ENCODE data around the gene ENOSF1.
"Not testable (repeated sequence)": the region's sequence is repeated elsewhere in the genome, so short reads cannot be mapped to it uniquely, and the experiment has no call there.

Gene ENOSF1

GRCh38 chr18:744832-745597, 32.6 kb upstream of the ENOSF1 start:
- no peak overlapping the region for H3K4me2 ChIP-seq (ENCODE audit: low read length)
- H3K4me1 ChIP-seq (ENCODE audit: control insufficient read depth, low read depth, low read length) = no peaks in the 10 kb centered on the region
- no peak overlapping the region for H3K4me3 ChIP-seq (ENCODE audit: low read length)
- no CpG with 5 or more reads among the region's 2 CpGs for WGBS (ENCODE audit: extremely low coverage, insufficient coverage, low lambda C conversion rate)
- H3K27ac ChIP-seq (ENCODE audit: low read depth, low read length) = no peak overlapping the region
- H4K8ac ChIP-seq (ENCODE audit: low read depth, low read length) = no peak overlapping the region
- no peak overlapping the region for H2AK5ac ChIP-seq (ENCODE audit: low read length)
- no peaks in the 10 kb centered on the region for H3K36me3 ChIP-seq (ENCODE audit: control insufficient read depth, insufficient read depth, low read length)
- no peak overlapping the region for H3K18ac ChIP-seq (ENCODE audit: low read length)
- no peak overlapping the region for H3K4ac ChIP-seq (ENCODE audit: low read depth, low read length)
- H2BK15ac ChIP-seq (replicated peaks; ENCODE audit: low read depth) = no peak overlapping the region
- DNase-seq = no peak
- no peak overlapping the region for H2BK120ac ChIP-seq (ENCODE audit: low read depth, low read length)
- no peaks in the 10 kb centered on the region for H3K79me2 ChIP-seq (ENCODE audit: control insufficient read depth, insufficient read depth, low read length)
- H3K56ac ChIP-seq (ENCODE audit: low read length) = no peak overlapping the region
- H4K5ac ChIP-seq (ENCODE audit: low read length) = no peak overlapping the region
- no peak overlapping the region for H2BK5ac ChIP-seq (ENCODE audit: low read length)
- no peak overlapping the region for H3K23ac ChIP-seq (ENCODE audit: low read length)
- no peak overlapping the region for H3K9ac ChIP-seq (ENCODE audit: low read length)
- H3K27me3 ChIP-seq (ENCODE audit: insufficient read depth, low read length, poor library complexity) = no peaks in the 10 kb centered on the region
- H3K79me1 ChIP-seq (ENCODE audit: low read length) = no peaks in the 10 kb centered on the region

DNA sequence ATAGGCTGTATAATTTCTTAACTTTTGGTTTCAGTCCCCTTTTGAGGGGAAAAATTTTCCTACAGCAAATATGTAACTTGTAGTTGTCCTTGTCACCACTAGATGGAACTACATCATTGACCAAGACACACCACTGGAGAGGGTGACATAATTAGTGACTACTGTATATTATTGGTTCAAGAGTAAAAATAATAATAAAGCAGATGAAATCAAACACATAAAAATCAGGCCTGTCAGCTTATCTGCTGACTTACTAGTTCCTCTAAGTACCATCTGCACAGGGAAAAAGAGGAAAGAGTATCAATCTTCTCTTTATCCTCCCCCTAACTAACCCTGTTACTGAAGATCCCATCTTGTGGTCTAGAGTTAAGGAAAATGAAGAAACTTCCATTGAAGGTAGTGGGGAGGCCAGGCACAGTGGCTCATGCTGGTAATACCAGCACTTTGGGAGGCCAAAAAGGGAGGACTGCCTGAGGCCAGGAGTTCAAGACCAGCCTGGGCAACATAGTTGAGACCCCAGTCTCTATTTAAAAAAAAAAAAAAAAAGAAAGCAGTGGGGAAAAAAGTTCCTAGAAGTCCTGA, 29.6 kb upstream of the ENOSF1 start:
- H3K23ac ChIP-seq (ENCODE audit: low read length) = no peak overlapping the region
- no peak overlapping the region for H3K4me2 ChIP-seq (ENCODE audit: low read length)
- H3K79me1 ChIP-seq (ENCODE audit: low read length) = no peaks in the 10 kb centered on the region
- H3K79me2 ChIP-seq (ENCODE audit: control insufficient read depth, insufficient read depth, low read length) = no peaks in the 10 kb centered on the region
- H2BK5ac ChIP-seq (ENCODE audit: low read length) = no peak overlapping the region
- no peak overlapping the region for H3K9ac ChIP-seq (ENCODE audit: low read length)
- no peak overlapping the region for H4K8ac ChIP-seq (ENCODE audit: low read depth, low read length)
- H3K27me3 ChIP-seq (ENCODE audit: insufficient read depth, low read length, poor library complexity) = no peaks in the 10 kb centered on the region
- no peak overlapping the region for H3K27ac ChIP-seq (ENCODE audit: low read depth, low read length)
- no peak overlapping the region for H3K4me3 ChIP-seq (ENCODE audit: low read length)
- no peak overlapping the region for H3K56ac ChIP-seq (ENCODE audit: low read length)
- H2BK120ac ChIP-seq (ENCODE audit: low read depth, low read length) = no peak overlapping the region
- H3K36me3 ChIP-seq (ENCODE audit: control insufficient read depth, insufficient read depth, low read length) = no peaks in the 10 kb centered on the region
- no peak overlapping the region for H2BK15ac ChIP-seq (replicated peaks; ENCODE audit: low read depth)
- no peaks in the 10 kb centered on the region for H3K4me1 ChIP-seq (ENCODE audit: control insufficient read depth, low read depth, low read length)
- no peak overlapping the region for H2AK5ac ChIP-seq (ENCODE audit: low read length)
- H4K5ac ChIP-seq (ENCODE audit: low read length) = no peak overlapping the region
- H3K18ac ChIP-seq (ENCODE audit: low read length) = no peak overlapping the region
- DNase-seq = peak; percentile 58
- no peak overlapping the region for H3K4ac ChIP-seq (ENCODE audit: low read depth, low read length)

DNA sequence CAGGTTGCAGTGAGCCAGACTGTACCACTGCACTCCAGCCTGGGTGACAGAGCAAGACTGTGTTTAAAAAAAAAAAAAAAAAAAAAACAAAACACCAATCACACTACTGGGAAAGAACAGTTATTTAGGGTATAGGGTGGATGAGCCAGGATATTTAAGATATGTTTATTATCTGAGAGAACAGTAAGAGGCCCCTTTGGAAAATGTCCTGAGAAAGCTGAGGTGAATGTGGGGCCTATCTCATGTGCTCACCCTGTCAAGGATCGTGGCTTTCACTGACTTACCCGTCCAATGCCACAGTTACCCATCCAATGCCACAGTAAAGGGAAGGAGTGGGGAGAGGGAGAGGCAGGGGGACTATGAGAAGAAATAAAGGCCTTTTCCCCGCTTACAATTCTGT, 19.9 kb upstream of the ENOSF1 start:
- H3K27me3 ChIP-seq (ENCODE audit: insufficient read depth, low read length, poor library complexity) = no peaks in the 10 kb centered on the region
- no peak overlapping the region for H3K27ac ChIP-seq (ENCODE audit: low read depth, low read length)
- H3K9ac ChIP-seq (ENCODE audit: low read length) = no peak overlapping the region
- H2AK5ac ChIP-seq (ENCODE audit: low read length) = no peak overlapping the region
- H3K23ac ChIP-seq (ENCODE audit: low read length) = no peak overlapping the region
- H4K8ac ChIP-seq (ENCODE audit: low read depth, low read length) = no peak overlapping the region
- no peak overlapping the region for H3K4ac ChIP-seq (ENCODE audit: low read depth, low read length)
- peaks cover 2% of the 10 kb centered on the region for H3K36me3 ChIP-seq (ENCODE audit: control insufficient read depth, insufficient read depth, low read length)
- no peak overlapping the region for H2BK120ac ChIP-seq (ENCODE audit: low read depth, low read length)
- no peaks in the 10 kb centered on the region for H3K79me2 ChIP-seq (ENCODE audit: control insufficient read depth, insufficient read depth, low read length)
- H3K4me2 ChIP-seq (ENCODE audit: low read length) = no peak overlapping the region
- no peak overlapping the region for H3K4me3 ChIP-seq (ENCODE audit: low read length)
- no peak overlapping the region for H3K56ac ChIP-seq (ENCODE audit: low read length)
- no peaks in the 10 kb centered on the region for H3K79me1 ChIP-seq (ENCODE audit: low read length)
- no peak overlapping the region for H2BK5ac ChIP-seq (ENCODE audit: low read length)
- H2BK15ac ChIP-seq (replicated peaks; ENCODE audit: low read depth) = no peak overlapping the region
- H3K18ac ChIP-seq (ENCODE audit: low read length) = no peak overlapping the region
- H3K4me1 ChIP-seq (ENCODE audit: control insufficient read depth, low read depth, low read length) = no peaks in the 10 kb centered on the region
- no CpG with 5 or more reads among the region's 3 CpGs for WGBS (ENCODE audit: extremely low coverage, insufficient coverage, low lambda C conversion rate)
- H4K5ac ChIP-seq (ENCODE audit: low read length) = no peak overlapping the region
- no peak for DNase-seq

DNA sequence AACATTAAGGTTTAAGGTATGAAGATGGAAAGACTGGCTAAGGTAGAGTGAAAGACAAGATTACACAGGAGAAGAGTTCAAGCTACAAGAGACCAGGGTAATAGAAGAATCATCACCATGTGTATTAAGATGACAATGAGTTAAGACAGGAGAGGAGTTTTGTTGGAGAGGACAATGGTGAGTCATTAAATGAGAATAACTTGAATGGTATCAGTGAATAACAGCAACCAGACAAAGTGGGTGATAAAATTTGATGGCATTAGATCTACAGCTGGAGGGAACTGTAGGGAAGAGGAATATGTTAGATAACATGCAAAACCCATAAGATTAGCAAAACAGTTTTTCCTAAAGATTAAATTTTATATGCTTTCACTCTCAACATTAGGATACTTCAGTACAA, 18.8 kb upstream of the ENOSF1 start:
- Histone ChIP-seq H3K79me1 (ENCODE audit: low read length) (no peaks in the 10 kb centered on the region), H3K23ac (ENCODE audit: low read length) (no peak overlapping the region), H4K5ac (ENCODE audit: low read length) (no peak overlapping the region), H4K8ac (ENCODE audit: low read depth, low read length) (no peak overlapping the region), H3K79me2 (ENCODE audit: control insufficient read depth, insufficient read depth, low read length) (no peaks in the 10 kb centered on the region), H2AK5ac (ENCODE audit: low read length) (no peak overlapping the region), H3K4me2 (ENCODE audit: low read length) (no peak overlapping the region), H3K27me3 (ENCODE audit: insufficient read depth, low read length, poor library complexity) (no peaks in the 10 kb centered on the region), H3K18ac (ENCODE audit: low read length) (no peak overlapping the region), H2BK5ac (ENCODE audit: low read length) (no peak overlapping the region), H2BK15ac (replicated peaks; ENCODE audit: low read depth) (no peak overlapping the region), H3K4ac (ENCODE audit: low read depth, low read length) (no peak overlapping the region), H3K36me3 (ENCODE audit: control insufficient read depth, insufficient read depth, low read length) (peaks cover 2% of the 10 kb centered on the region), H3K4me3 (ENCODE audit: low read length) (no peak overlapping the region), H3K4me1 (ENCODE audit: control insufficient read depth, low read depth, low read length) (no peaks in the 10 kb centered on the region), H3K56ac (ENCODE audit: low read length) (no peak overlapping the region), H2BK120ac (ENCODE audit: low read depth, low read length) (no peak overlapping the region), H3K27ac (ENCODE audit: low read depth, low read length) (no peak overlapping the region), H3K9ac (ENCODE audit: low read length) (no peak overlapping the region)
- DNase-seq = no peak

DNA sequence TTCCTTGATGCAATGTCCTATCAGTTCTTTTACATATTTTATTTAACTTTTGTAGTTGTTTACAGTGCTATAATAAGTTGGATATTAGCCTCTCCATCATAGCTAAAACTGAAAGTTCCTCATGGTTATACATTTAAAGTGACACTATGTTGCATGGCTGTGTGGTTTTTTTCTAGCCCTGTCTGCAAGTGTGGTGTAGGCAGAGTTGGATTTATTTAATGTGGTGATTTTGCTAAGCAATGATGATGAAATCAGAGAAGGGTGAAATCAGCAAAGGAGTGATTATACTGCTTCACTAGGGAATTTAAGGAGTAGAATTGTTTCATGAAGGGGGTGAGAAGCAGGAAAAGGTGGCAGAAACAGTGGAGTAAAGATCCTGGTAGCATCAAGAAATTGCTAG, 18.3 kb upstream of the ENOSF1 start:
- Histone ChIP-seq H2AK5ac (ENCODE audit: low read length) (no peak overlapping the region), H4K8ac (ENCODE audit: low read depth, low read length) (no peak overlapping the region), H3K56ac (ENCODE audit: low read length) (no peak overlapping the region), H2BK5ac (ENCODE audit: low read length) (no peak overlapping the region), H4K5ac (ENCODE audit: low read length) (no peak overlapping the region), H3K4me1 (ENCODE audit: control insufficient read depth, low read depth, low read length) (no peaks in the 10 kb centered on the region), H3K79me2 (ENCODE audit: control insufficient read depth, insufficient read depth, low read length) (no peaks in the 10 kb centered on the region), H3K18ac (ENCODE audit: low read length) (no peak overlapping the region), H3K36me3 (ENCODE audit: control insufficient read depth, insufficient read depth, low read length) (peaks cover 2% of the 10 kb centered on the region), H3K9ac (ENCODE audit: low read length) (no peak overlapping the region), H2BK120ac (ENCODE audit: low read depth, low read length) (no peak overlapping the region), H3K4me3 (ENCODE audit: low read length) (no peak overlapping the region), H3K23ac (ENCODE audit: low read length) (no peak overlapping the region), H3K4me2 (ENCODE audit: low read length) (no peak overlapping the region), H3K27me3 (ENCODE audit: insufficient read depth, low read length, poor library complexity) (no peaks in the 10 kb centered on the region), H3K4ac (ENCODE audit: low read depth, low read length) (no peak overlapping the region), H3K79me1 (ENCODE audit: low read length) (no peaks in the 10 kb centered on the region), H3K27ac (ENCODE audit: low read depth, low read length) (no peak overlapping the region), H2BK15ac (replicated peaks; ENCODE audit: low read depth) (no peak overlapping the region)
- DNase-seq = no peak

- not testable (repeated sequence) for H3K4me2 ChIP-seq (ENCODE audit: low read length); H4K5ac ChIP-seq (ENCODE audit: low read length); H2BK15ac ChIP-seq (replicated peaks; ENCODE audit: low read depth); H3K79me2 ChIP-seq (ENCODE audit: control insufficient read depth, insufficient read depth, low read length); H4K8ac ChIP-seq (ENCODE audit: low read depth, low read length); H3K18ac ChIP-seq (ENCODE audit: low read length); H2AK5ac ChIP-seq (ENCODE audit: low read length); H3K79me1 ChIP-seq (ENCODE audit: low read length); H2BK120ac ChIP-seq (ENCODE audit: low read depth, low read length); H3K23ac ChIP-seq (ENCODE audit: low read length); H3K56ac ChIP-seq (ENCODE audit: low read length); H3K4me1 ChIP-seq (ENCODE audit: control insufficient read depth, low read depth, low read length); H3K4me3 ChIP-seq (ENCODE audit: low read length); H3K9ac ChIP-seq (ENCODE audit: low read length); H3K36me3 ChIP-seq (ENCODE audit: control insufficient read depth, insufficient read depth, low read length); H3K27ac ChIP-seq (ENCODE audit: low read depth, low read length); H3K27me3 ChIP-seq (ENCODE audit: insufficient read depth, low read length, poor library complexity); H2BK5ac ChIP-seq (ENCODE audit: low read length); H3K4ac ChIP-seq (ENCODE audit: low read depth, low read length)
- peak; percentile 65 for DNase-seq
- WGBS (ENCODE audit: extremely low coverage, insufficient coverage, low lambda C conversion rate) = no CpG with 5 or more reads among the region's 5 CpGs
Measured at GRCh38 chr18:730120-730519, 17.7 kb upstream of the ENOSF1 start.
